ENCODE measurements around the gene DAPK2. TPM values are rescaled to one million over a fixed set of nuclear protein-coding genes. Genes with fewer than 3 reads are reported as not detected.

The DAPK2 gene
- total and polyA plus RNA-seq, 2 of the 4 experiments (the other 2 are of a cell fraction) = 0.34 to 0.36 TPM

DNA sequence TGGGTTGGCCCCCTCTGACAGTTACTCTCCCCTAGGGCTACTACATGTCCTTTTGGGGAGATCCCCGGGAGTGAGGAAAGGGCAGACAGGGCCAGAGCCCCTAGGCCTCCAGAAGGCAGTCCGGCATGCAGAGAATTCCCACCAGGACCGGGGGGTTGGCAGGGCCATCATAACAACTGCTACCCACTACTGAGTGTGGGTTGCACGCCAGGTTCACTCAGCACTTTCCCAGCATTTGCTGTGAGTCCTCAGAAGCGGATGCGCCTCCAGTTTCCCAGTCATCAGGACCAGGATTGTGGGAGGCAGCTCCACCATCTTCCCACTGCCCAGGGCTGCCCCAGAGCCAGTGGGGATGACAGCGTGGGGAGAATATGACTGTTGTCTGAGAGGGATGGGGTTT is 161.3 kb downstream of the DAPK2 start:
- H3K18ac ChIP-seq (ENCODE audit: low read depth, low read length) = no peak overlapping the region
- H2BK20ac ChIP-seq (ENCODE audit: low read depth, low read length) = no peak overlapping the region
- 73% methylated on average over 5 of the region's 7 CpGs; no CpG with 5 or more reads in 1 of the 2 experiments for WGBS, 2 experiments (ENCODE audit: extremely low coverage in 2 of 2, insufficient read length in 1 of 2)
- H2BK120ac ChIP-seq (ENCODE audit: low read depth, low read length) = no peak overlapping the region
- H3K27me3 ChIP-seq (ENCODE audit: control insufficient read depth, insufficient read depth, low read length) = peaks cover 30% of the 10 kb centered on the region
- no peak overlapping the region for H3K4me2 ChIP-seq (ENCODE audit: low read depth, low read length)
- no peaks in the 10 kb centered on the region for H3K79me1 ChIP-seq (ENCODE audit: low read depth in 1 of 2, low read length in 2 of 2)
- DNase-seq = no peak
- no TSS peak for BruUV-seq (replicated peaks)
- no peaks in the 10 kb centered on the region for H3K4me1 ChIP-seq (ENCODE audit: control insufficient read depth, insufficient read depth, low read length)
- no peak overlapping the region for H3K4ac ChIP-seq (ENCODE audit: low read depth, low read length)
- H4K91ac ChIP-seq (ENCODE audit: insufficient read depth, low read depth, low read length) = no peak overlapping the region
- no peak overlapping the region for H3K9ac ChIP-seq (ENCODE audit: low read depth, low read length)
- H2AK9ac ChIP-seq (replicated peaks; ENCODE audit: low read depth, low read length, poor library complexity) = no peak overlapping the region
- no peak overlapping the region for H2BK15ac ChIP-seq (ENCODE audit: low read depth, low read length)
- CTCF ChIA-PET = no interaction called here
- H2AFZ ChIP-seq (replicated peaks; ENCODE audit: low read length, poor library complexity) = no peak overlapping the region
- intact Hi-C loops (cut with micrococcal nuclease) = no loop called here
- dilution Hi-C loops (cut with HindIII; ENCODE audit: low sequenced_read_pairs, unreplicated experiment) = no loop called here
- in situ Hi-C loops (cut with MboI; ENCODE audit: low sequenced_read_pairs) = no loop called here
- no peak for ATAC-seq (ENCODE audit: low read depth)
- no peak overlapping the region for H3K27ac ChIP-seq (ENCODE audit: insufficient read depth, low read length)
- H3K9me1 ChIP-seq (ENCODE audit: insufficient read depth, low read length) = peaks cover 4% of the 10 kb centered on the region; the same call in 1 of the 2 replicates
- H2BK5ac ChIP-seq (ENCODE audit: low read depth, low read length, poor library complexity, severe bottlenecking) = no peak overlapping the region
- POLR2A ChIA-PET (ENCODE audit: unreplicated experiment) = no interaction called here
- no peaks in the 10 kb centered on the region for H3K9me3 ChIP-seq (ENCODE audit: control insufficient read depth, insufficient read depth, low read length)
- H4K5ac ChIP-seq (ENCODE audit: low read depth, low read length) = no peak overlapping the region
- H4K8ac ChIP-seq (ENCODE audit: low read depth in 2 of 2, low read length in 2 of 2) = no peak overlapping the region
- H3K4me3 ChIP-seq (ENCODE audit: insufficient read depth, low read depth, low read length) = no peak overlapping the region
- TF ChIP-seq MAZ (IDR thresholded peaks at IDR 0.05; ENCODE audit: borderline replicate concordance, low read depth, low read length) (no peak), RFX5 (IDR thresholded peaks at IDR 0.05; ENCODE audit: low read depth, low read length) (no peak), NFE2L2 (IDR thresholded peaks at IDR 0.05; ENCODE audit: low read depth, low read length) (no peak), RAD21 (IDR thresholded peaks at IDR 0.05; ENCODE audit: low read length) (no peak), POLR2A (IDR thresholded peaks at IDR 0.05; ENCODE audit: low read depth, low read length) (no peak), MAFK (IDR thresholded peaks at IDR 0.05; ENCODE audit: low read depth, low read length) (no peak), ELK1 (IDR thresholded peaks at IDR 0.05; ENCODE audit: borderline replicate concordance, low read depth, low read length) (no peak), CHD1 (IDR thresholded peaks at IDR 0.05; ENCODE audit: low read depth, low read length) (no peak), SMC3 (IDR thresholded peaks at IDR 0.05; ENCODE audit: low read depth, low read length) (no peak), CEBPB (IDR thresholded peaks at IDR 0.05; ENCODE audit: low read depth, low read length) (no peak), RCOR1 (IDR thresholded peaks at IDR 0.05; ENCODE audit: insufficient replicate concordance, low read length) (no peak), MXI1 (IDR thresholded peaks at IDR 0.05; ENCODE audit: borderline replicate concordance, low read depth, low read length) (no peak), USF2 (IDR thresholded peaks at IDR 0.05; ENCODE audit: low read depth, low read length) (no peak), BHLHE40 (IDR thresholded peaks at IDR 0.05; ENCODE audit: low read depth, low read length) (no peak), FOS (IDR thresholded peaks at IDR 0.05; ENCODE audit: low read depth, low read length) (no peak)
- TF ChIP-seq, protein P1, sequence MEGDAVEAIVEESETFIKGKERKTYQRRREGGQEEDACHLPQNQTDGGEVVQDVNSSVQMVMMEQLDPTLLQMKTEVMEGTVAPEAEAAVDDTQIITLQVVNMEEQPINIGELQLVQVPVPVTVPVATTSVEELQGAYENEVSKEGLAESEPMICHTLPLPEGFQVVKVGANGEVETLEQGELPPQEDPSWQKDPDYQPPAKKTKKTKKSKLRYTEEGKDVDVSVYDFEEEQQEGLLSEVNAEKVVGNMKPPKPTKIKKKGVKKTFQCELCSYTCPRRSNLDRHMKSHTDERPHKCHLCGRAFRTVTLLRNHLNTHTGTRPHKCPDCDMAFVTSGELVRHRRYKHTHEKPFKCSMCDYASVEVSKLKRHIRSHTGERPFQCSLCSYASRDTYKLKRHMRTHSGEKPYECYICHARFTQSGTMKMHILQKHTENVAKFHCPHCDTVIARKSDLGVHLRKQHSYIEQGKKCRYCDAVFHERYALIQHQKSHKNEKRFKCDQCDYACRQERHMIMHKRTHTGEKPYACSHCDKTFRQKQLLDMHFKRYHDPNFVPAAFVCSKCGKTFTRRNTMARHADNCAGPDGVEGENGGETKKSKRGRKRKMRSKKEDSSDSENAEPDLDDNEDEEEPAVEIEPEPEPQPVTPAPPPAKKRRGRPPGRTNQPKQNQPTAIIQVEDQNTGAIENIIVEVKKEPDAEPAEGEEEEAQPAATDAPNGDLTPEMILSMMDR (conservative IDR thresholded peaks at IDR 0.05; ENCODE audit: low read depth, low read length) = no peak
- H2AK5ac ChIP-seq (ENCODE audit: low read depth, low read length) = no peak overlapping the region
- no peaks in the 10 kb centered on the region for H4K20me1 ChIP-seq (ENCODE audit: insufficient read depth, low read length)
- no peak overlapping the region for H3K14ac ChIP-seq (replicated peaks; ENCODE audit: low read depth, low read length)
- no peak overlapping the region for H3K23ac ChIP-seq (ENCODE audit: low read depth, low read length)
- no peaks in the 10 kb centered on the region for H3K36me3 ChIP-seq (ENCODE audit: control insufficient read depth, insufficient read depth, low read length)
- no peak overlapping the region for H3K56ac ChIP-seq (ENCODE audit: extremely low read depth, insufficient read depth, low read length)
